NCI-H1417 treated with DMSO at 0.1 percent for 48 hours (cell line): ENCODE measurements around the gene RSPRY1.
"Not testable (repeated sequence)": the region's sequence is repeated elsewhere in the genome, so short reads cannot be mapped to it uniquely, and the experiment has no call there.

Experiments
- DNase-seq: peaks from one replicate; lab custom pipeline; 2025; lab: John Stamatoyannopoulos, UW

The RSPRY1 gene

DNA sequence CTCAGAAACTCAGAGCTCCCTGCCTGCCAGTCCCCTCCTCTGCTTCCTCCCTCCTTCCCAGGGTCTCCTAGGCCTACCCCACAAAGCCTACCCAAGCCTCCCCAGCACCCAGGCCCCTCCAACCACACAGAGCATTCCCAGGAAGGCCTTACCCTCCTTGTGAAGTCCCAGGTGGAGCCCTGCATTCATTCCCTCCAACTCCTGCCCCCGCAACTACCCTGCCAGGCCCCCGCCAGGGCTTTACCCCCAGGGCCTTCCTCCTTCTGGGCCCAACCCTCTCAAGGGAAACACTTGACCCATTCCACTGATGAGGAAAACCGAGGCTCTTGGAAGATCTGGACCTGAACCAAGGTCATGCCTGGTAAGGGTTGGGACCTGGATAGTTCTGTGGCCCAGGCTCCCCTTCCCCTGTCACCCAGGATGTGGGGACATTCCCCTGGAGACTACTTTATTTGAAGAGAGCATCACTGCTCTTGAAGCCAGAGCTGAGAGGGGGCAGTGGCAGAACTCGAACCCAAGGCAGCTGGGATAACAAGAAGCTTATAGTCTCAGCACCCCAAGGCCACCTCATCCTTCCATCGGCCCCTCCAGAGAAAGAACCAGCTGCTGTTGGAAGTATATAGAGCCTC, 85.9 kb downstream of the RSPRY1 start:
- no peak for DNase-seq

DNA sequence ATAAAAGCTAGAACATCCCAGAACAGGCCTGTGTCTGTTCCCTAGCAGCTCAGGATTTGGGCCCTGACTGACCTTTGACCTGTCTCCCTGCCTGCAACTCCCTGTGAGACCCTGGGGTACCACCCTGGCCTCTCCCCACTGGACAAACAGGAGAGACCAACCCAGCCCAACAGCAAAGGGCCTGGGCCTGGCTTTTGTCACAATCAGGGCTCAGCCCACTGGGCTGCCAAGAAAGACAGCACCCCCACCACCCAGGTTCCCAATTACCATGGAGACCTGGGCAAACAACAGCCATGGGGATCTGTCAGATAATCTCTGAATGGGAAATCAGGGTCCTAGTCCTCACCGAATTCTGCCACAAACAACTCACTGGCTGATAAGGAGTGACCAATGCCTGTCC, 87.2 kb downstream of the RSPRY1 start:
- DNase-seq = no peak

- no peak for DNase-seq
These were observed 87.7 kb downstream of the RSPRY1 start for GRCh38 chr16:57273826-57274225.

DNA sequence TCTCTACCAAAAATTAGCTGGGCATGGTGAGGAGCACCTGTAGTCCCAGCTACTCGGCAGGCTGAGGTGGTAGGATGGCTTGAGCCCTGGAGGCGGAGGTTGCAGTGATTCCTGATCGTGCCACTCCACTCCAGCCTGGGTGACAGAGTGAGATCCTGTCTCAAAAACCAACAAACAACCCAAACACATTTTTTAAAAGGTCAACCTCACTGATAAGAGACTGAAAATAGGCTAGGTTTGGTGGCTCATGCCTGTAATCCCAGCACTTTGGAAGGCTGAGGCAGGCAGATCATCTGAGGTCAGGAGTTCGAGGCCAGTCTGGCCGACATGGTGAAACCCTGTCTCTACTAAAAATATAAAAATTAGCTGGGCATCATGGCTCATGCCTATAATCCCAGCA, 89.8 kb downstream of the RSPRY1 start:
- DNase-seq = not testable (repeated sequence)

- DNase-seq = no peak
These were observed 90.5 kb downstream of the RSPRY1 start for GRCh38 chr16:57276596-57276995.

GRCh38 chr16:57277586-57277985, 91.5 kb downstream of the RSPRY1 start:
- DNase-seq = no peak

- no peak for DNase-seq
These were observed 92.4 kb downstream of the RSPRY1 start for GRCh38 chr16:57278494-57278893.

DNA sequence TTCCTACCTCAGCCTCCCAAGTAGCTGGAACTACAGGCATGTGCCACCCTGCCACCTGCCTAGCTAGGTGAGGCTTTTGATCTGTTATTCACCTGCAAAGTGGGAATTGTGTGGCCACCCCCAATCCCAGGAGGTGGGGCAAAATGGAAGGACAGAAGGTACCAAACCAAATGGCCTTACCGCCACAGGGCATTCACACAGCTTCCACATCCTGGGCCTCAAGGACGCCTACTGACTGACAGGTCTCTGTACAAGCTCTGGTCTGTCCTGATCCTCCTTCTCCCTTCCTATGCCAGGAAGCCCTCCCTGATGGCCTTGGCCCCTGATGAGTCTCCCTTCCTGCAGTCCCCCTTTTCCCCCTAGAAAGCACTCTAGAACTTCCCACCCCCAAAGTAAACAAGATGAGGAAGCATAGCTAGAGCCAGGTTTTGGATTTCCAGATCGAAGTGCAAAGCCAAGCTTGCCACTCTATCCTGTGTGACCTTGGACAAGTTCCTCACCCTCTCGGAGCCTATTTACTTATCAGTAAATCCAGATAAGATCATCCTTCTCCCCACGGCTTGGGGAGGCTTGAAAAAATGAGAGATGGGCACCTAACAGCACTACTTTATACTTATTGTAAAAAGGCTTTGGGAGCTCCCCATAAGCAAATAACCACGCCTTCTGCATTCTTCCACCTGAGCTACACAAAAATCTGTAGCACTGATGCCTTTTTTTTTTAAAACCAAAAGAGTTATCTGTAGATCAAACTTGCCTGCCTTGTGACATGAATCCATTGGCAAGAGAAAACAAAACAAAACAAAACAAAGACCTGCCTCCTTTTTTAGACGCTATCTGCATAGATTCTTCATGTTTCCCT, 93.9 kb downstream of the RSPRY1 start:
- DNase-seq = no peak

DNA sequence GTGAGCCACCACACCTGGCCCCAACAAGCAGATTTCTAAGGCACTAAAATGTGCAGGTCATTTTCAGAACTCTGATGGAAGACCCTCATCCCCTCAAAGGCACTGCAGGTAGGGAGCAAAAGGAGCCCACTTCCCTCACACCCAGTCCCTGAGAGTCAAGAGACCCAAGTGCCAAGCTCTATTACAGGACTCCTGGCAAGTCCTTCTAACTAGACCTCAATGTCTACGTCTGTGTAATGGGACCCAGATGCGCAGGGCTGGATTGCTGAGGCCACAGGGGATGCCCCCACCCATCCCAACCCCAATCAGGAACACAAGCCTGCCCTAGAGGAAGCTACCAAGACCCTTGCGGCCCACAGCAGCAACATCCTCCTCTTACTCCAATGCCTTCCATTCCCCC, 95.7 kb downstream of the RSPRY1 start:
- no peak for DNase-seq

DNA sequence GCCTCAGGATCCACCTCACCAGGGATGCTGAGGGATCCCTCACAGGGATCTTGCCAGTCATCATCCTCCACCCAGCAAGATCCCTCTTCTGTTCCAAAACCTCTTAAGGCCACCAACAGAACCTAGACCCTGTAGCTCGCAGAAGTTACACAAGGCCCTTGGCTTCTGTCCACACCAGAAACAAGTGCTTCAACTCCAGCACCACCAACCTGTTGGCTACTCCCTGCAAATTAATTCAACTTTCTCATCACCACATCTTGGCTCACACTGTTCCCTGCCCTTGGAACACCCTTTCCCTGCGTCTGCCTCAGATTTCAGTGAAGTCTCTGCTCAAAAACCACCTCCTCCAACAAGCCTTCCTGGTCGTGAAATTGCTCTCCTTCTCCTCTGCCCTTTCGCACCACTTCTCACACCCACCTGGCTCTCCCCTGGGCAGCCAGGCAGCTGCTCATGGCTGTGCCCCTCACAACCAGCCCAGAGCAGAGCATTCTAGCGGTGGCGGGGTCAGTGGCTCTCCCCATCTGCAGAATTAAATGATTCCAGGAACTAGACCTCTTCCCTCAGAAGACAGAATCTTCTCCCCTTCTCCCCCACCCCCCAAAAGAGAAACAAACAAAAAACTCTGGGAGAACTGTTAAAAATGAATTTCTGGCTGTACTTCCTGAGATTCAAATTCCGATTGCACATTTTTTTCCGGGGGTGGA, 96.5 kb downstream of the RSPRY1 start:
- no peak for DNase-seq

- DNase-seq = no peak
These were observed 97.3 kb downstream of the RSPRY1 start for GRCh38 chr16:57283214-57283958.

GRCh38 chr16:57283959-57284208, 97.8 kb downstream of the RSPRY1 start:
- no peak for DNase-seq

GRCh38 chr16:57284209-57284951, 98.3 kb downstream of the RSPRY1 start, which contains the start of gene PLLP:
Gene PLLP (minus strand): TSS chr16:57284672. CDS start chr16:57284540, 132 bp downstream.
- no peak for DNase-seq

GRCh38 chr16:57284952-57285363, 98.8 kb downstream of the RSPRY1 start:
- DNase-seq = no peak

- DNase-seq = no peak
These were observed 99.2 kb downstream of the RSPRY1 start for GRCh38 chr16:57285379-57285778.

- no peak for DNase-seq
These were observed 103.5 kb downstream of the RSPRY1 start for GRCh38 chr16:57289391-57290257.
